ENCODE results near the gene TANC2.

Gene TANC2

GRCh38 chr17:62965686-62966425 is at the start of gene TANC2:
Gene TANC2 (plus strand): TSS chr17:62966235. CDS start chr17:63009560, 43,325 bp downstream.
- peak in 2 of 3 donors; percentile 44 to 58 for DNase-seq (ENCODE audit: low read depth in 2 of 3, low spot score in 1 of 3)

GRCh38 chr17:62916684-62917571 is 49.1 kb upstream of the TANC2 start:
- no peak for DNase-seq (ENCODE audit: low read depth in 2 of 3, low spot score in 1 of 3)

- no peak for DNase-seq (ENCODE audit: low read depth in 2 of 3, low spot score in 1 of 3)
Observed at GRCh38 chr17:62919388-62919787, 46.6 kb upstream of the TANC2 start.

GRCh38 chr17:62920300-62920699 is 45.7 kb upstream of the TANC2 start:
- no peak for DNase-seq (ENCODE audit: low read depth in 2 of 3, low spot score in 1 of 3)

- DNase-seq (ENCODE audit: low read depth in 2 of 3, low spot score in 1 of 3) = no peak
Observed at GRCh38 chr17:62921817-62922216, 44.2 kb upstream of the TANC2 start.

- DNase-seq (ENCODE audit: low read depth in 2 of 3, low spot score in 1 of 3) = no peak
Observed at GRCh38 chr17:62923258-62924150, 42.5 kb upstream of the TANC2 start.

- no peak for DNase-seq (ENCODE audit: low read depth in 2 of 3, low spot score in 1 of 3)
Observed at GRCh38 chr17:62925267-62925836, 40.7 kb upstream of the TANC2 start.

GRCh38 chr17:62927083-62927482 is 39.0 kb upstream of the TANC2 start:
- DNase-seq (ENCODE audit: low read depth in 2 of 3, low spot score in 1 of 3) = no peak

- DNase-seq (ENCODE audit: low read depth in 2 of 3, low spot score in 1 of 3) = no peak
Observed at GRCh38 chr17:62929320-62929719, 36.7 kb upstream of the TANC2 start.

GRCh38 chr17:62931101-62931500 is 34.9 kb upstream of the TANC2 start:
- no peak for DNase-seq (ENCODE audit: low read depth in 2 of 3, low spot score in 1 of 3)

- DNase-seq (ENCODE audit: low read depth in 2 of 3, low spot score in 1 of 3) = no peak
Observed at GRCh38 chr17:62933501-62934385, 32.3 kb upstream of the TANC2 start.

- DNase-seq (ENCODE audit: low read depth in 2 of 3, low spot score in 1 of 3) = no peak
Observed at GRCh38 chr17:62935098-62935497, 30.9 kb upstream of the TANC2 start.

GRCh38 chr17:62935523-62935922 is 30.5 kb upstream of the TANC2 start:
- DNase-seq (ENCODE audit: low read depth in 2 of 3, low spot score in 1 of 3) = no peak

- no peak for DNase-seq (ENCODE audit: low read depth in 2 of 3, low spot score in 1 of 3)
Observed at GRCh38 chr17:62937606-62938005, 28.4 kb upstream of the TANC2 start.

- DNase-seq (ENCODE audit: low read depth in 2 of 3, low spot score in 1 of 3) = no peak
Observed at GRCh38 chr17:62941358-62941991, 24.6 kb upstream of the TANC2 start.

GRCh38 chr17:62948370-62948769 is 17.7 kb upstream of the TANC2 start:
- DNase-seq (ENCODE audit: low read depth in 2 of 3, low spot score in 1 of 3) = no peak

GRCh38 chr17:62949036-62949435 is 17.0 kb upstream of the TANC2 start:
- DNase-seq (ENCODE audit: low read depth in 2 of 3, low spot score in 1 of 3) = no peak

GRCh38 chr17:62950067-62950466 is 16.0 kb upstream of the TANC2 start:
- DNase-seq (ENCODE audit: low read depth in 2 of 3, low spot score in 1 of 3) = no peak

GRCh38 chr17:62955841-62956352 is 10.1 kb upstream of the TANC2 start:
- no peak for DNase-seq (ENCODE audit: low read depth in 2 of 3, low spot score in 1 of 3)
